GM12878 (cell line): ENCODE results near the gene PPDPF. TPM values are rescaled to one million over a fixed set of nuclear protein-coding genes. Genes with fewer than 3 reads are reported as not detected.

Source experiments
- ATAC-seq: fragments of 200-7000 bp; cut with Tn5 transposase; 3 replicates; pipeline ENCODE4 v1.9.1; 2020; ENCODE audit warnings: mild to moderate bottlenecking, moderate library complexity
- BruUV-seq: library from RNA; stranded (reverse); fragments of 400-500 nt; replicated peaks from 2 replicates; lab custom pipeline; 2021; lab: Mats Ljungman, UMichigan
- CTCF ChIA-PET: fragments of 300-600 bp; sonication (Branson Sonifier 250); formaldehyde crosslinking; extraction: SDS; loops from one replicate; lab custom pipeline; 2021; ENCODE audit warnings: inconsistent platforms; lab: Yijun Ruan, JAX
- POLR2A ChIA-PET: fragments of 350-600 bp; formaldehyde crosslinking; extraction: SDS; loops from one replicate; lab custom pipeline; 2021; ENCODE audit warnings: inconsistent platforms; lab: Charles Lee
- RAD21 ChIA-PET: fragments of 300-600 bp; sonication (Branson Sonifier 250); formaldehyde crosslinking; loops from one replicate; lab custom pipeline; 2023; ENCODE audit warnings: antibody characterized with exemption; ENCODE audit not compliant: unreplicated experiment; lab: Charles Lee
- SMC1A ChIA-PET: fragments of 300-600 bp; sonication (Branson Sonifier 250); formaldehyde crosslinking; loops from one replicate; lab custom pipeline; 2023; ENCODE audit not compliant: unreplicated experiment, uncharacterized antibody; lab: Charles Lee
- DNase-seq: peaks from one replicate; pipeline ENCODE4 v3.0.0-alpha.2; 2011; ENCODE audit warnings: low read depth, low spot score
- FAIRE-seq: peaks from 3 replicates; lab custom pipeline; 2011; peaks lifted over from hg19 to GRCh38; lab: Jason Lieb, UNC
- H2AFZ ChIP-seq: 2 replicates; pipeline ENCODE4 v1.6.0; 2011; ENCODE audit warnings: low read depth, low read length, control low read depth; ENCODE audit not compliant: control insufficient read depth
- H3K27ac ChIP-seq: 2 replicates; pipeline ENCODE4 v1.5.1; 2011; ENCODE audit warnings: control low read depth; ENCODE audit not compliant: control insufficient read depth, insufficient read depth
- H3K27me3 ChIP-seq, 2 experiments: replicated peaks in 1 of 2; 2 replicates each; pipeline versions ENCODE4 v1.6.0 to v1.6.1; 2011; ENCODE audit warnings: low read length in 1 of 2; ENCODE audit not compliant: control insufficient read depth in 2 of 2, insufficient read depth in 2 of 2
- H3K36me3 ChIP-seq, 2 experiments: 2 replicates each; pipeline ENCODE4 v1.5.1; 2011; ENCODE audit warnings: low read length in 1 of 2; ENCODE audit not compliant: control insufficient read depth in 2 of 2, insufficient read depth in 2 of 2
- H3K4me1 ChIP-seq: 2 replicates; pipeline ENCODE4 v1.6.1; 2011; ENCODE audit warnings: mild to moderate bottlenecking, low read length, moderate library complexity, mixed read lengths; ENCODE audit not compliant: control insufficient read depth, insufficient read depth
- H3K4me2 ChIP-seq: 2 replicates; pipeline ENCODE4 v1.6.0; 2011; ENCODE audit warnings: control low read depth; ENCODE audit not compliant: control insufficient read depth, insufficient read depth
- H3K4me3 ChIP-seq: fragments of 200-600 bp; sonication (generic); 2 replicates; pipeline ENCODE4 v1.5.1; 2016
- H3K79me2 ChIP-seq: 2 replicates; pipeline ENCODE4 v1.6.0; 2011; ENCODE audit warnings: low read length; ENCODE audit not compliant: control insufficient read depth, insufficient read depth
- H3K9ac ChIP-seq: 2 replicates; pipeline ENCODE4 v1.8.0; 2011; ENCODE audit warnings: low read length, control low read depth, mixed read lengths; ENCODE audit not compliant: control insufficient read depth, insufficient read depth
- H3K9me3 ChIP-seq: replicated peaks from 3 replicates; pipeline ENCODE4 v1.5.1; 2011; ENCODE audit warnings: mild to moderate bottlenecking, low read length; ENCODE audit not compliant: control insufficient read depth, insufficient read depth
- H4K20me1 ChIP-seq: 2 replicates; pipeline ENCODE4 v1.6.0; 2011; ENCODE audit not compliant: control insufficient read depth, insufficient read depth
- E4F1 ChIP-seq: fragments of 450-650 bp; IDR thresholded peaks from 2 replicates; pipeline ENCODE4 v1.6.1; 2018; ENCODE audit warnings: borderline replicate concordance, mild to moderate bottlenecking; ENCODE audit not compliant: partially characterized antibody
- POLR2A ChIP-seq: IDR thresholded peaks from 2 replicates; pipeline ENCODE4 v1.6.1; 2011; ENCODE audit warnings: low read depth, mild to moderate bottlenecking, low read length
- SMAD5 ChIP-seq: IDR thresholded peaks from 2 replicates; pipeline ENCODE4 v1.6.1; 2016; ENCODE audit warnings: antibody characterized with exemption, low read depth
- USF1 ChIP-seq: IDR thresholded peaks from 2 replicates; pipeline ENCODE4 v1.6.1; 2011; ENCODE audit warnings: borderline replicate concordance, low read depth, mild to moderate bottlenecking, moderate library complexity, mixed read lengths, low read length; ENCODE audit not compliant: insufficient read depth; ENCODE audit errors: extremely low read length
- ZBTB33 ChIP-seq: fragments of 450-650 bp; IDR thresholded peaks from 2 replicates; pipeline ENCODE4 v1.6.1; 2017; ENCODE audit warnings: mild to moderate bottlenecking
- ZNF592 ChIP-seq: fragments of 450-650 bp; IDR thresholded peaks from 2 replicates; pipeline ENCODE4 v1.6.1; 2017; ENCODE audit warnings: mild to moderate bottlenecking, moderate library complexity
- WGBS: methylation state at CpG from one replicate; pipeline ENCODE4 v1.1.6; 2016; ENCODE audit warnings: low lambda C conversion rate; ENCODE audit not compliant: insufficient replicate concordance, insufficient coverage; ENCODE audit errors: missing lambda C conversion rate; 5-methylcytosine and 5-hydroxymethylcytosine counted together
- in situ Hi-C: fragments of 300-500 bp; cut with MboI; formaldehyde crosslinking; loops from 9 replicates; pipeline ENCODE4 v1.14.3; 2018; ENCODE audit warnings: mixed read lengths
- intact Hi-C: fragments of 100-400 bp; cut with micrococcal nuclease; formaldehyde crosslinking; loops from one replicate; pipeline ENCODE4 v1.14.2; 2022; ENCODE audit not compliant: unreplicated experiment
- polyA plus RNA-seq, 11 experiments: library from polyadenylated mRNA; depleted of rRNA in 4 of 11; unstranded in 6 of 11; stranded (reverse) in 5 of 11; fragments of >200 nt; fragmentation: Nextera tagmentation in 4 of 11; fragmentation: Illumina TruSeq in 1 of 11; extraction: Ambion mirVana in 4 of 11; extraction: Trizol in 1 of 11; gene quantifications; 1 replicate in 1 of 11; 2 replicates in 10 of 11; pipeline versions ENCODE4 v1.2.1 to v1.2.3, GENCODE V29; 2011 to 2016; ENCODE audit warnings: inconsistent platforms in 2 of 11, missing spikeins in 2 of 11, low read depth in 1 of 11
- total RNA-seq, 4 experiments: library from RNA; depleted of rRNA in 3 of 4; stranded (reverse); fragments of >200 nt in 3 of 4; fragmentation: Illumina TruSeq in 1 of 4; extraction: Trizol in 1 of 4; gene quantifications; 2 replicates each; pipeline versions ENCODE4 v1.2.1 to v1.2.3, GENCODE V29; 2013 to 2021

PPDPF gene
- total and polyA plus RNA-seq, 10 of the 15 experiments (the other 5 are each of a cell fraction or from before 2014, with no cell fraction given): 0.32 to 154 (median 22.8) TPM

- TF ChIP-seq ZNF592: no peak
- TF ChIP-seq ZBTB33: 0 out of 2 replicates have a peak, but pooled peaks have one; percentile 88
- TF ChIP-seq POLR2A: 0 out of 2 replicates have a peak, but pooled peaks have one; percentile 51
- TF ChIP-seq SMAD5: no peak
Observed at GRCh38 chr20:63567136-63567385, 46.5 kb downstream of the PPDPF start (continued).

GRCh38 chr20:63567386-63568169 lies 47.0 kb downstream of the PPDPF start:
- H2AFZ ChIP-seq: no peak overlapping the region
- ATAC-seq (peak; percentile 90), FAIRE-seq (peak; percentile 90), DNase-seq (peak; percentile 60)
- peaks cover 24% of the 10 kb centered on the region for H3K4me1 ChIP-seq
- ChIA-PET POLR2A (interaction anchor here (1.4 to 1.6 kb wide), 2 partner anchors 15 to 60 kb away, joined by 3 to 8 read pairs; partner anchors contain the start of gene GMEB2), CTCF (interaction anchor here (0.7 to 2.3 kb wide), 3 partner anchors 13 to 126 kb away, joined by 3 to 5 read pairs (median 4); partner anchors contain the start of gene PTK6), RAD21 (interaction anchor here (1.2 to 1.9 kb wide), 2 partner anchors 30 to 74 kb away, joined by 3 to 6 read pairs; partner anchors contain the start of gene PTK6), SMC1A (interaction anchor here (0.7 to 1.2 kb wide), 2 partner anchors 13 to 406 kb away, joined by 3 to 5 read pairs; no protein-coding TSS in a partner anchor)
- H4K20me1 ChIP-seq: no peaks in the 10 kb centered on the region
- H3K27ac ChIP-seq: no peak overlapping the region
- intact Hi-C loops: no loop called here
- in situ Hi-C loops: no loop called here
- no peak overlapping the region for H3K4me3 ChIP-seq
- H3K9me3 ChIP-seq: no peaks in the 10 kb centered on the region; the same call in 2 of the 3 replicates
- no peaks in the 10 kb centered on the region for H3K27me3 ChIP-seq
- H3K79me2 ChIP-seq: no peaks in the 10 kb centered on the region
- BruUV-seq: no TSS peak
- peak overlapping the region; percentile 82 for H3K4me2 ChIP-seq
- WGBS: 24% methylated on average over 31 of the region's 37 CpGs
- H3K36me3 ChIP-seq: no peaks in the 10 kb centered on the region
- no peak overlapping the region for H3K9ac ChIP-seq
- TF ChIP-seq E4F1: no peak
- no peak for TF ChIP-seq USF1
